Measurements from ENCODE around the gene CCZ1. TPM values are rescaled to one million over a fixed set of nuclear protein-coding genes. Genes with fewer than 3 reads are reported as not detected.
"Not testable (repeated sequence)": the region's sequence is repeated elsewhere in the genome, so short reads cannot be mapped to it uniquely, and the experiment has no call there.

CCZ1 gene
- total RNA-seq, 2 donors from 2014 or later = 59.0 to 147 TPM

DNA sequence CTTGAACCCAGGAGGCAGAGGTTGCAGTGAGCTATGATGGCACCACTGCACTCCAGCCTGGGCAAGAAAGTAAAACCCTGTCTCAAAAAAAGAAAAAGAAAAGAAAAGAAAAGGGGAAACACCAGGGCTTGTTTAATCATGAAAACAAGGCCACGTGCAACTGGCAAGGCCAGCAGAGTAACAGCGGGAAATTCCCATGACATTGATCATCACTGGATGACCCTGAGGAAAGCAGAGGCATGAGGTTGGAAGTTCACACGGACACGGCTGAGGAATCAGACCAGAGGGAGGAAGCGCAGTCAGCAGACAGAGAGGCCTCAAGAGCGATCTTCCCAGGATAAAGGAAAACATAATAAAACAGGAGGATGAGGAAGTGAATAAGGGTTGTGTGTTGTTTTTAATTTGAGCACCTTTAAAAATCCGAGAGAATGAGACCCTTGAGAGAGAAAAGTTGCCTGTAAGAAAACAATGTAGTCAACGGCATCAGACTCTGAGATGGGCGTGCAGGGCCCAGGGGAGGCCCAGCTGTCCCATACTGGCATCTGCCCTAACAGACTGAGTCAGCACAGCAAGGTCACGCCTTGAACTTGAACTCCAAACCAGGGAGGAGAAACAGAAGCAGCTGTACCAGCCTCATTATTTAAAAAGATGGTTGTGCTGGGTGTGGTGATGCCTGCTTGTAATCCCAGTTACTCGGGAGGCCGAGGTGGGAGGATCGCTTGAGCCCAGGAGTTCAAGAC is 33.5 kb downstream of the CCZ1 start:
- H3K4me1 Mint-ChIP-seq (ENCODE audit: low read depth in 2 of 2); H3K27ac Mint-ChIP-seq; H3K9me3 Mint-ChIP-seq; ATAC-seq; H3K4me3 Mint-ChIP-seq; H3K36me3 Mint-ChIP-seq; DNase-seq (ENCODE audit: low spot score); H3K27me3 Mint-ChIP-seq: not testable (repeated sequence)

DNA sequence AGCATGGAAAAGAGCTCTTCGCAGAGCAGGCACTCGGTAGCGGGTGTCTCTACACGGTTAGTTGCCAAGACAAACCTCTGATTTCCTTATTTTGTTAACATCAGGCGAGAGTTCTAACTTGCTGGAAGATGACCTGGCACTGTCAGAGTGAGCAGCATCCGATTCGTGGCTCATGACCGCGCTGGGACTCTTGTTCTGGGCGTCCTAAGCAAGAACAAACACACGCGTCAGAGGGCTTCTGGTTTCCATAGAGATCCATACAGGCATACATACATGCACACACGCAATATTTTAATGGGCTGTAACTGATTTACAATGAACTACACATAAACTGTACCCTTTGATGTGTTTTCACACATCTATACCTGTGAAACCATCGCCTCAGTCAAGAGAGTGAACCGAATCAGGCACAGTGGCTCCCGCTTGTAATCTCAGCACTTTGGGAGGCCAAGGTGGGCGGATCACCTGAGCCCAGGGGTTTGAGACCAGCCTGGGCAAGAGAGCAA is 36.5 kb downstream of the CCZ1 start:
- H3K27ac Mint-ChIP-seq; H3K9me3 Mint-ChIP-seq; H3K36me3 Mint-ChIP-seq; H3K4me3 Mint-ChIP-seq; H3K27me3 Mint-ChIP-seq; DNase-seq (ENCODE audit: low spot score); H3K4me1 Mint-ChIP-seq (ENCODE audit: low read depth in 2 of 2); ATAC-seq: not testable (repeated sequence)

DNA sequence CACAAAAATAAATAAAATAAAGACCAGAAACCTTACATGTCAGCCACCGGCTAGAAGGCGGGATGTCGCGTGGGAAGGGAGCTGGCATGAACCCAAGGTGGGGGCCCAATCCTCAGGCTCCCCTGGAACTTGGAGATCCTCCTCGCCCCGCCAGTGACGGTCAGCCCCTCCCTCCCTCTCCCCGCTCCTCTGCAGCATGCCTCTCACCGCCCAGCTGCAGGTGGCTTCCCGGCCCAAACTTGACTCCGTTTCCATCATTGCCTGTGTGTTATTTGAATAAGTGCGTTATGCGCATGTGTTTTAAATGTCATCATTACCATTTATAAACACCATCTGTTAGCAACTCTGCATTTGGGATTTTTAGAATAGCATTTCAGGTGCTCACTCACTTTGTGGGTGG is 64.7 kb downstream of the CCZ1 start:
- H3K27me3 Mint-ChIP-seq; H3K27ac Mint-ChIP-seq; H3K4me1 Mint-ChIP-seq (ENCODE audit: low read depth in 2 of 2); H3K4me3 Mint-ChIP-seq; DNase-seq (ENCODE audit: low spot score); ATAC-seq; H3K9me3 Mint-ChIP-seq; H3K36me3 Mint-ChIP-seq: not testable (repeated sequence)

DNA sequence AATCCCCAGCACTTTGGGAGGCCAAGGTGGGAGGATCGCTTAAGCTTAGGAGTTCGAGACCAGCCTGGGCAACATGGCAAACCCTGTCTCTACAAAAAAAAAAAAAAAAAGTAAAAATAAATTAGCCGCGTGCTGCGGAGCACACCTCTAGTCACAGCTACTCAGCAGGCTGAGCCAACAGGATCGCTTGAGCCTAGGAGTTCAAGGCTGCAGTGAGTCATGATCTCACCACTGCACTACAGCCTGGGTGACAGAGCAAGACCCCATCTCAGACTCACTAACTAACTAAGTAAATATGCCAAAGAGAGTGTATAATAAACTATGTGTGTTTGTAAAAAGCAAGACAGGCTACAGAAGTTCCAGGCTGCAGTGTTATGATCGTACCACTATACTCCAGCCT is 65.3 kb downstream of the CCZ1 start:
- not testable (repeated sequence) for DNase-seq (ENCODE audit: low spot score); H3K27ac Mint-ChIP-seq; H3K4me1 Mint-ChIP-seq (ENCODE audit: low read depth in 2 of 2)

DNA sequence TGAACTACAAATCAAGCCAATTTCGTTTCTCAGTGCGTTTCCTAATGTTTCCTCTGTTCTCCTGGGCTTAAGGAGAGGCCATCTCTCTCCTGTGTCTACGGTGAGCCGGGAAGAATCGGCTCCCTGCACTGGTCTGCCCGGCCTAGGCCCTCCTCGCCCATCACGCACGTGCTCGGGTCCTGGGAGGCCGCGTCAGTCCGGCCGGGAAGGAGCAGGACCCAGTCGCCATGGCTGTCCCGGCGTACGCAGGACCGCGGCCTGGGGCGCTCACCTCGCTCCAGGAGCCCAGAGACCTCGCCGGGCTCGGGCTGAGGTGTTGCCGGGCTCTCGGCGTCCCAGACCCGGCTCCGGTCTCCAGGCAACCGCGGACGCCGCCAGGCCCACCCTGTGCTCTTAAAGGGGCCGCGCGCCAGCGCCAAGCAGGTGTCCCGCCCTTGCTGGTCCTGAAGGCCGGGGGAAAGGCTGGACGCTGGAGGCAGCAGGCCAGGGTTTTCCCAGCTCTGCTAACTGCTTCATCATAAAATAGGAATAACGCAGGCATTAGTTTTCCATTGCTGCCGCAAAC is 71.9 kb downstream of the CCZ1 start, which contains the start of gene RSPH10B:
TSS of gene RSPH10B (minus strand) at position 343 of the 565 bp plus-strand sequence. CDS start 3,573 bp downstream, outside the sequence.
- not testable (repeated sequence) for H3K27ac Mint-ChIP-seq; H3K4me1 Mint-ChIP-seq (ENCODE audit: low read depth in 2 of 2); H3K9me3 Mint-ChIP-seq; DNase-seq (ENCODE audit: low spot score); H3K27me3 Mint-ChIP-seq; H3K36me3 Mint-ChIP-seq; H3K4me3 Mint-ChIP-seq
- peak; percentile 14 to 50 for ATAC-seq

More for the DNA sequence above, 65.3 kb downstream of the CCZ1 start:
- H3K9me3 Mint-ChIP-seq, H3K36me3 Mint-ChIP-seq, H3K4me3 Mint-ChIP-seq, ATAC-seq, H3K27me3 Mint-ChIP-seq: not testable (repeated sequence)

DNA sequence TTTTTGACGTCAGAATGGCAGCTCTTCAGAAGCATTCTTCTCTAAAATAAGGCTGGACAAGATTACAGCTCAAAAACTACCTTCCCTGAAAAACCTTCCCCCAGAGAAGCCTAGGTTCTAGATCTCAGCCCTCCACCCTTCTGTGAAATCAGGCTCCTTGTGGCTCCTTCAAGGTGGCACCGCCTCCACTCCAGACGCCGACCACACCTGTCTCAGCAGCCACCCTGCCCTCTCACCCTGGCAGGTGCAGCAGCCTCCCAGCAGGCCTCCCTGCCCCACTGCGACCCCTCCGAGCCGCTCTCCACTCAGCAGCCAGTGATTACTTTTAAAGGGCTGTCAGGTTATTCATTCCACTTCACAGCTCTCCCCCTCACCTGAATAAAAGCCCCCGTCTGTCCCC is 75.0 kb downstream of the CCZ1 start:
- H3K4me3 Mint-ChIP-seq; H3K27ac Mint-ChIP-seq; DNase-seq (ENCODE audit: low spot score); ATAC-seq; H3K4me1 Mint-ChIP-seq (ENCODE audit: low read depth in 2 of 2); H3K36me3 Mint-ChIP-seq; H3K9me3 Mint-ChIP-seq; H3K27me3 Mint-ChIP-seq: not testable (repeated sequence)

Other genes starting within 250 kb of the CCZ1 start
- gene RNF216, start 117.1 kb upstream of the CCZ1 start, total RNA-seq = 10 to 100 TPM; 38.4 to 52.3 TPM
- gene OCM, start 17.9 kb upstream of the CCZ1 start, total RNA-seq = not detected
- 1 to 10 TPM in 1 of 2 donors, under 1 TPM in 1; 0.64 to 1.3 TPM for gene RSPH10B, start 72.0 kb downstream of the CCZ1 start, total RNA-seq
- 10 to 100 TPM; 14.6 to 20.0 TPM for gene PMS2, start 110.3 kb downstream of the CCZ1 start, total RNA-seq
- 10 to 100 TPM; 38.6 to 74.8 TPM for gene AIMP2, start 110.5 kb downstream of the CCZ1 start, total RNA-seq
- not detected for gene ANKRD61, start 132.6 kb downstream of the CCZ1 start, total RNA-seq
- gene EIF2AK1, start 160.4 kb downstream of the CCZ1 start, total RNA-seq = 100 to 1,000 TPM in 1 of 2 donors, 10 to 100 TPM in 1; 81.9 to 103 TPM
- 10 to 100 TPM; 14.9 to 18.9 TPM for gene USP42, start 206.2 kb downstream of the CCZ1 start, total RNA-seq